Activated CD4-positive, alpha-beta T cell treated with anti-CD3 and anti-CD28 coated beads, Interleukin-2, amount 10 ng/mL, durations not matched to agents 7 days and 5 days (primary cell): ENCODE measurements around the gene ZNFX1. TPM values are rescaled to one million over a fixed set of nuclear protein-coding genes. Genes with fewer than 3 reads are reported as not detected.

Experiments used
- CTCF ChIA-PET: fragments of 350-600 bp; sonication (Branson Sonifier 250); formaldehyde crosslinking; loops from one replicate; lab custom pipeline; 2021; ENCODE audit warnings: antibody characterized with exemption; lab: Charles Lee
- POLR2A ChIA-PET: fragments of 350-600 bp; sonication (Branson Sonifier 250); formaldehyde crosslinking; loops from one replicate; lab custom pipeline; 2021; ENCODE audit warnings: antibody characterized with exemption; lab: Charles Lee
- DNase-seq: peaks from one replicate; pipeline ENCODE4 v3.0.0-alpha.2; 2020
- H3K27ac Mint-ChIP-seq: one replicate; pipeline ENCODE4 v1.8.0; 2021; ENCODE audit warnings: mild to moderate bottlenecking, moderate library complexity, mixed read lengths
- H3K27me3 Mint-ChIP-seq: one replicate; pipeline ENCODE4 v1.8.0; 2021; ENCODE audit warnings: mixed read lengths
- H3K36me3 Mint-ChIP-seq: one replicate; pipeline ENCODE4 v1.8.0; 2021; ENCODE audit warnings: low read depth, mixed read lengths
- H3K4me1 Mint-ChIP-seq: one replicate; pipeline ENCODE4 v1.8.0; 2021; ENCODE audit warnings: mixed read lengths
- H3K4me3 Mint-ChIP-seq: one replicate; pipeline ENCODE4 v1.8.0; 2021; ENCODE audit warnings: mild to moderate bottlenecking, moderate library complexity, mixed read lengths
- H3K9me3 Mint-ChIP-seq: one replicate; pipeline ENCODE4 v1.8.0; 2021; ENCODE audit warnings: mixed read lengths
- total RNA-seq, 2 experiments: library from RNA; stranded (reverse); gene quantifications; one replicate each; pipeline ENCODE4 v1.2.3, GENCODE V29; 2021

Gene ZNFX1
- total RNA-seq, 2 experiments from 2014 or later: 79.7 to 85.3 TPM

DNA sequence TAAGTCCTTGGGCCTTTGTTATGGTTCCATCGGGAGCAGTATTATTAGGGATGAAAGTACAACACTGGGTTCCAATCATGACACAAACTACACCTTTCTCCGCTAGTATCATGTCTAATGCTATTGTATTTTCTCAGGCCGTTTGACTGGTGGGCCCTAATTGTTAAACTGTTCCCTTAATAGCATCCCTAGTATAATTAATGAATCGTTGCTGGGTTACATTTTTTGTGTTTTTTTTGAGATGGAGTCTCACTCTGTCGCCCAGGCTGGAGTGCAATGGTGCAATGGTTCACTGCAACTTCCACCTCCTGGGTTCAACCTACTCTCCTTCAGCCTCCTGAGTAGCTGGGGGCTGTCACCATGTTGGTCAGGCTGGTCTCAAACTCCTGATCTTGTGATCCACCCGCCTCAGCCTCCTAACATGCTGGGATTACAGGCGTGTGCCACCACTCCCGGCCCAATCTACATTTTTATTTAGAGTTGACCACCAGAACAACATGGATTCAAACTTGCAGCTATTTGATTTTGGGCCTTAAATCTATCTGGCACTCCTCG, 4.1 kb upstream of the ZNFX1 start:
- DNase-seq: no peak
- peaks cover 63% of the 10 kb centered on the region for H3K9me3 Mint-ChIP-seq
- peak overlapping the region; percentile 74 for H3K27ac Mint-ChIP-seq
- no peaks in the 10 kb centered on the region for H3K27me3 Mint-ChIP-seq
- ChIA-PET CTCF (interaction anchor here (1.6 to 1.7 kb wide), 2 partner anchors 9 to 13 kb away, joined by 5 to 6 read pairs; no protein-coding TSS in a partner anchor), POLR2A (no interaction called here)
- H3K4me3 Mint-ChIP-seq: peak overlapping the region; percentile 98
- peaks cover 80% of the 10 kb centered on the region for H3K4me1 Mint-ChIP-seq
- peaks cover 87% of the 10 kb centered on the region for H3K36me3 Mint-ChIP-seq

DNA sequence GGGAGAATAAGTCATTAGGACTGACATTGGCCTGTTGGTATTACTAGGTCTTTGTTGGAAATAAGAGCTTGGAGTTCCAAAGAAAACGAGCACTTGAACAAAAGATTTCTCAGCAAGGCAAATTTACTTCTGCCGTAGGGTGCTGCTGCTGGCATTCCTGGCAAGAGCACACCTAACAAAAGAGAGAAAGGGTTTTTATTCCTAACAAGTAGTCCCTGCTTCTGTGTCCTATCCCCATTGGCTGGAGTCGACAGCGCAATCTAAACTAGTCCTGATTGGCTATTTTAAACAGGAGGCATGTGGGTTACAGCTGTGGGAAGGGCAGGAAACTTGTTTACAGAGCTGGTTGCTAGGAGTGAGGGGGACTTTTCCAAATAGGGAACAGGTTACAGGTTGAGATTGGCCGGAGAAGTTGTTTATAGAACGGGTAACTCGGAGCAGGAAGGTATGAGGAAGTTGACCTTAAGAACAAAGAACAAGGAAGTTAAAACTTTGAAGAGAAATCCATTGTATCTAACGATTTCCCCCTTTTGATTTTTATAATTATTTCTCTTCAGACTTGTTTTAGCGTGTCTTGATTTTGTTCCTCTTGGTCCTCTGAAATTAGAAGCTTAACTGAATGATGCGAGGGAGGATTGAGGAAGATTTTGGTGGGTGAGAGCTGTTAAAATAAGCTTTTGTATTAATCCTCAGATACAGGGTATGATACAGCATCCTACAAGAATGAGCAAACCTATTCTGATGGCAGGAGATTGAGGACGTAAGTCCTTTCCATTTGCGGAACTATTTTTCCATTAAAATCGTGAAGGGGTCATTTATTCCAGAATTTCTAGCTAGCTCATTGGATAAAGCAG, 3.4 kb upstream of the ZNFX1 start:
- ChIA-PET POLR2A (no interaction called here), CTCF (interaction anchor here (1.3 to 1.7 kb wide), 3 partner anchors 10 to 14 kb away, joined by 5 to 6 read pairs (median 5); no protein-coding TSS in a partner anchor)
- H3K9me3 Mint-ChIP-seq: peaks cover 57% of the 10 kb centered on the region
- DNase-seq: no peak
- peak overlapping the region; percentile 98 for H3K4me3 Mint-ChIP-seq
- no peaks in the 10 kb centered on the region for H3K27me3 Mint-ChIP-seq
- H3K36me3 Mint-ChIP-seq: peaks cover 87% of the 10 kb centered on the region
- peak overlapping the region; percentile 96 for H3K27ac Mint-ChIP-seq
- H3K4me1 Mint-ChIP-seq: peaks cover 76% of the 10 kb centered on the region

DNA sequence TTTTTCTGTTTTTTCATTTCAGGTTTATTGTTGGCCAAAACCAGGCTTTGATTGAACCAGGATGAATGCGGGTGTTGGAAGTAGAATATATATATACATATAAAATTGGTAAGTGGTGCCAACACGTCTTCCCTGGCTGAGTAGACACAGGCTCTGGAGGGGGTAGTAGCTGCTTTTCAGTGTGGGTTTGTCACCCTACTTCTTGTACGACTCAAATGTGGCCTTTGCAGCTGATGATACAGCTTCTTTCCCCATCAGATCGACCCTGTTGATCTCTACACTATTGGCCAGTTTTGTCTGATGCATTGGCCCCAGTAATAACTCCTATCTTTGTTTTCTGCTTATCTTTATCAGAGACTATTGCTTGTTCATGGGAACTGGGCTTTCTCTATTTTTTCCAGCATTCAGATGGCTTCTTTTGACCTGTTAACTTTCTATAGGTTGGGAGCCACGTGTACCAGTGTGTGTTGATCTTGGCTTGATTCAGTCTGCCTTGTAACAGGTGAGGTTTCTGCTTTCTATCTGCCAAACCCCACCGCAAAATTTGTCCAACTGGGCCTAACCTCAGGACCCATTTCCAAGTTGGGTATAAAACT, 2.7 kb upstream of the ZNFX1 start:
- peaks cover 50% of the 10 kb centered on the region for H3K9me3 Mint-ChIP-seq
- no peaks in the 10 kb centered on the region for H3K27me3 Mint-ChIP-seq
- peaks cover 85% of the 10 kb centered on the region for H3K36me3 Mint-ChIP-seq
- H3K27ac Mint-ChIP-seq: peak overlapping the region; percentile 96
- POLR2A ChIA-PET: no interaction called here
- DNase-seq: no peak
- H3K4me1 Mint-ChIP-seq: peaks cover 75% of the 10 kb centered on the region
- CTCF ChIA-PET: interaction anchor here (1.3 to 1.6 kb wide), 2 partner anchors 13 to 14 kb away, joined by 5 to 6 read pairs; no protein-coding TSS in a partner anchor
- peak overlapping the region; percentile 98 for H3K4me3 Mint-ChIP-seq

DNA sequence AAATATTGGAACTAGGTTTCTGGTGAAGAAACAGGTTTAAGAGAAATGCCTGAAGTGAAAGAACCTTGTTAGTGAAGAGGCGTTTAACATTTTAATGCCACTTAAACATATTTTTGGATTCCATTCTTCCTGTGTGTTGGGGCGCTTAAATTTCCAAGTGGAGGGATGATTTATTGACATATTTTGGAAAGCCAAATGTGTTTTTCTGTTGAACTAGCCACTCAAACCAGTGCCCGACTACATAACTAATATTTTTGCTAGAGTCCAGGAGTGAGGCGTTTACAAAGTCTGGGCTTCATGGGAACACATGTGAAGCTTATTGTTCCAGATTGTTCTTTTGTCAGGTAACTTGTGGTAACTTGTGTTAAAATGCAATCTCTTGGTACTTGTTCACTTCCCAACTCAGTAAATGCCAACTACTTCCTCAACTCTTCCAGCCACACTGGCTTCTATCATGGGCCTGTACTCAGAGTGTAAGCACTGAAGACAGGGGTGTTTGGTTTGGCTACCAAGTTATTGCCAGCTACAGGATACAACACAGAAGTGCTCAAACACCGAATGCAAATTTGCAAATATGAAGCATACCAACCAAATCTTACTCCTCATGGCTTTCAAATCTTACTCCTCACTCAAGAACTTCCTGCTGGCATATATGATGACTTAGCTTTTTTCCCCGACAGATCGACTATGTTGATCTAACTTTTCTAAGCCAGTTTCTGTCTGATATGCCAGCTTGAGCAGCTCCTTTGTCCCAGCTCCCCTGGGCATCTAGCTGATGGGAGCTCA, 2.0 kb upstream of the ZNFX1 start:
- Mint-ChIP-seq H3K4me3 (peak overlapping the region; percentile 98), H3K9me3 (peaks cover 44% of the 10 kb centered on the region), H3K27ac (peak overlapping the region; percentile 96), H3K36me3 (peaks cover 84% of the 10 kb centered on the region), H3K27me3 (no peaks in the 10 kb centered on the region), H3K4me1 (peaks cover 75% of the 10 kb centered on the region)
- DNase-seq: no peak
- CTCF ChIA-PET: interaction anchor here (1.3 kb wide), 1 partner anchor 13 kb away, joined by 5 read pairs; no protein-coding TSS in a partner anchor
- POLR2A ChIA-PET: no interaction called here

DNA sequence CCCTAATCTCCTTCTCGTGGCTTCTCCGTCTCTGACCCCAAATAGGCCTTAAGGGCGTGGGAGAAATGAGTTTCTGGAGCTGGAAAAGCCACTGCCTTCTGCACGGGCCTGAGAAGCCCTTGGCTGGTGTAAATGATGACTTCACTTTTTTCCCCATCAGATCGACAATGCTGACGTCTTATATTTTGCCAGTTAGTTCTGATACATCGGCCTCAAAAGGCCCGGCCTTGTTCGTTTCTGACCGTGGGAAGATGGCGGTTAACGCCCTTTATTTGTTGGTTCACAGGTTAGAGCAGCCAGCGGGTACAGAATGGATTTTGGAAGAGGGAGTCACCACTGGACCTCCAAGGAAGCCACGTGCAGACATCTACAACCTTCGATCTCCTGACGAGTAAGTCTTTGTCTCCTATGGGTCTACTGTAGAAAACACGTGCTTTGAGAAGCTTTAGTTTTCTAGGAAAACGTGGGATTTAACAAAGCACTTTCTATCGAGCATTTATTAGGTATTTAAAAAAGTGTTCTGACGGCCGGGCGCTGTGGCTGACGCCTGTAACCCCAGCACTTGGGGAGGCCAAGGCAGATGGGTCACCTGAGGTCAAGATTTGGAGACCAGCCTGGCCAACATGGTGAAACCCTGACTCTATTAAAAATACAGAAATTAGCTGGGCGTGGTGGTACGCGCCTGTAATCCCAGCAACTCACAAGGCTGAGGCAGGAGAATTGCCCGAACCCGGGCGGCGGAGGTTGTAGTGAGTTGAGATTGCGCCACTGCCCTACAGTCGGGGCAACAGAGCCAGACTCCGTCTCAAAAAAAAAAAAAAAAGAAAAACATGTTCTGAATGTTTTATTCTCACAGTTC, 1.2 kb upstream of the ZNFX1 start:
- POLR2A ChIA-PET: interaction anchor here (0.6 kb wide), 1 partner anchor 605 kb away, joined by 3 read pairs; no protein-coding TSS in a partner anchor
- Mint-ChIP-seq H3K27me3 (no peaks in the 10 kb centered on the region), H3K36me3 (peaks cover 78% of the 10 kb centered on the region), H3K4me3 (peak overlapping the region; percentile 98), H3K9me3 (peaks cover 39% of the 10 kb centered on the region), H3K4me1 (peaks cover 69% of the 10 kb centered on the region), H3K27ac (peak overlapping the region; percentile 96)
- peak; percentile 30 for DNase-seq
- CTCF ChIA-PET: no interaction called here

DNA sequence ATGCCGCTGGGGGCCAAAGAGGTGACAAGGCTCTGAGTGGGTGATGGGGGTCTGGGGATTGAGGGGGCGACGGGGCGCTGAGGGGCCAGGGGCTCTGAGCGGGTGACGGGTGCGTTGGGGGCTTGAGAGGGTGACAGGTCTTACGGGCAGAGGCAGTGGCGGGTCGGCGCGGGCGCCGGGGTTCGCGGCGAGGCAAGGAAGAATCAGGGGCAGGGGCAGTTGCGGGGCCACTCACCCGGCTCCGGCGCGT, 146 bp downstream of the ZNFX1 start:
- peaks cover 27% of the 10 kb centered on the region for H3K9me3 Mint-ChIP-seq
- peaks cover 67% of the 10 kb centered on the region for H3K4me1 Mint-ChIP-seq
- DNase-seq: no peak
- ChIA-PET CTCF (no interaction called here), POLR2A (no interaction called here)
- H3K4me3 Mint-ChIP-seq: peak overlapping the region; percentile 98
- peaks cover 72% of the 10 kb centered on the region for H3K36me3 Mint-ChIP-seq
- H3K27ac Mint-ChIP-seq: peak overlapping the region; percentile 96
- no peaks in the 10 kb centered on the region for H3K27me3 Mint-ChIP-seq

DNA sequence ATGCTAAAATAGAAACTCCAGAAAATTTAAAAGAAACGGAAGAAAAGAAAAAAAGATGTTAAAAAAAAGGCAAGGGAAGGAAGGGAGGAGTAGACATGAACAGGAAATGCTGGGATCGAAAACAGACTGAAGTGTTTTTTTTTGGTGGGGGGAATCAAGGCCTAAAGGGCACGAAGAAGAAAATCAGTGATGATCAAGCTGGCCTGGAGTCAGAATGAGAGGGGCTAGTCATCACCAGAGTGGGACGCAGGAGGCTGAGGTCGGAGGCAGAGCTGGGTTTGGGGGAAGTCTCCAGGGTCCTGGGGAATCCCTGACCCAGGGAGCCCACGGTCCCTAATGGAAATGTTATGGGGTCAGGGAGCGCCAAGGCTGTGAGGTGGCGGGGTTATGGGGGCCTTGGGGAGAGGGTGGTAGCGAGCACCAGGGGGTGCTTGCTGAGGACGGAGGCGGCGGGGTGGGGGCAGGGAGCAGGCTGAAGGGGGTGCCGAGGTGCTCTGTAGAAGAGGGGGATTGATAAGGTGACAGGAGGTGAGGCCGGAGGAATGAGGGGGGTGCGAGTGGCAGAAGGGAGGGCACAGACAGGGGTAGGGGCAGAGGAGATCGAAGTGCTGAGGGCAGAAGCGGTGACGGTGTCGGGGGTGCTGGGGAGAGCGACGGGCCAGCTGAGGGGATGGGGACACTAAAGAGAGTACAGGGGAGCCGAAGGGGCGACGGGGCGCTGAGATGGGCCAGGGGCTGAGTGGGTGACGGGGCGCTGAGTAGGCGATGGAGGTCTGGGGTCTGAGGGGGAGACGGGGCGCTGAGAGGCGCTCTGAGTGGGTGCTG, 684 bp downstream of the ZNFX1 start:
- Mint-ChIP-seq H3K9me3 (peaks cover 22% of the 10 kb centered on the region), H3K4me1 (peaks cover 65% of the 10 kb centered on the region), H3K4me3 (peak overlapping the region; percentile 98), H3K27me3 (no peaks in the 10 kb centered on the region), H3K36me3 (peaks cover 72% of the 10 kb centered on the region), H3K27ac (peak overlapping the region; percentile 96)
- POLR2A ChIA-PET: interaction anchor here (0.7 kb wide), 1 partner anchor 98 kb away, joined by 3 read pairs; no protein-coding TSS in a partner anchor
- peak; percentile 29 for DNase-seq
- CTCF ChIA-PET: interaction anchor here (1.2 to 2.1 kb wide), 2 partner anchors 23 to 44 kb away, joined by 4 to 9 read pairs; no protein-coding TSS in a partner anchor

DNA sequence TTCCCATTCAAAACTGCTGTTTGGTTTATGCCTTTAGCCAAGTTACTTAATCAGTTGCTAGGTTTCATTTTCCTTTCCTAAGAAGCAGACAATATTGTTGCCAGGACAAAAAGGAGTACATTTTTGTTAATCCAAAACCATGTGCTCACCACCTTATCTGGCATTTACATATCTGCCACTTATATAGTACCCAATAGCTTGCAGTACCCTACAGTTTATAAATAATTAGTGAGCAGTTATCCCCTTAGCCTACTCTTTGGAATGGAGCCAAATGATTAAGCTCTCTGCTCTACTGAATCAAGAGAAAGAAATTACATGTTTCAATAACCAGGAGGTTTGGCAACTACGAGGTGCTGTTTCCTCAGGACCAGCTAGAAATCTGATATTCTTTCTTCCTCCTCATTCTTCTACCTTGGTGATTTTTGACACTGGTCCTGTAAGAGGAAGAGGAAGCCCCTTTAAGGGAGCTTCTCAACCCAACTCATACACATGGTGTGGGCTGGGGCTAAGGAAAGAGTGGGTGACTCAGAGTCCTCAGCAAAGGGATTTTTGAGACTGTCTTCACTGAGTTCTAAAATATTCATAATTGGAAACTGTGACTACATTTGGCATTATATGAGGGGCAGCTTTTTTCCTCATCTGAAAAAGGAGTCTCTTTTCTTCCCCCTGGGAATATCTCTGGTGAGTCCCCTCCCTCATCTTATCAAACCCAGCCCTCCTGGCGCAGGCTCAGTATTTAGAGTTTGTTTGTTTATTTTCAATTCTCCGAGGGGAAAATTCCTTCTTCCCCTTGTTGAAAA, 1.5 kb downstream of the ZNFX1 start:
- peaks cover 15% of the 10 kb centered on the region for H3K9me3 Mint-ChIP-seq
- CTCF ChIA-PET: interaction anchor here (1.2 to 2.1 kb wide), 2 partner anchors 22 to 45 kb away, joined by 4 to 9 read pairs; no protein-coding TSS in a partner anchor
- POLR2A ChIA-PET: interaction anchor here (0.7 kb wide), 1 partner anchor 98 kb away, joined by 3 read pairs; no protein-coding TSS in a partner anchor
- no peaks in the 10 kb centered on the region for H3K27me3 Mint-ChIP-seq
- peaks cover 64% of the 10 kb centered on the region for H3K4me1 Mint-ChIP-seq
- H3K27ac Mint-ChIP-seq: peak overlapping the region; percentile 96
- H3K36me3 Mint-ChIP-seq: peaks cover 72% of the 10 kb centered on the region
- H3K4me3 Mint-ChIP-seq: peak overlapping the region; percentile 98
- DNase-seq: peak; percentile 33

DNA sequence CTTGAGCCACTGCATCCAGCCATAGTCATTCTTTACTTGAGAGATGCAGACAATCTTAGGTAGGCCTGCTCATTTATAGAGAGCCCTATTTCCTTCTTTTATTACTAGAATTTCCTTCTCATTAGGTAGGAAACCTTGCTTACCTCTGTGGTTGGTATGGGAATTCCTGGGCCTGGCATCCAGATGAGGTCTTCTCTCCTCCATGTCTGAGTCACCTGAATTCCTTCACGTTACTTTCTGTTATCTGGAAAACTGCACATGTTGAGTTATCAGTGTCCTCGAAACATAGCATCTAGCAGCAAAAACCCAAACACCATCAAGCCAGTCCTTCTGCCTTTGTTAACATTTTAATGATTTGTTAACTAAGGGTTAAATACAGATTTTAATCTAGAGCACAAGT, 2.2 kb downstream of the ZNFX1 start:
- Mint-ChIP-seq H3K27me3 (no peaks in the 10 kb centered on the region), H3K4me1 (peaks cover 64% of the 10 kb centered on the region), H3K9me3 (peaks cover 8% of the 10 kb centered on the region), H3K4me3 (peak overlapping the region; percentile 98), H3K36me3 (peaks cover 72% of the 10 kb centered on the region), H3K27ac (peak overlapping the region; percentile 96)
- CTCF ChIA-PET: interaction anchor here (1.2 to 2.1 kb wide), 2 partner anchors 22 to 46 kb away, joined by 4 to 9 read pairs; no protein-coding TSS in a partner anchor
- DNase-seq: no peak
- POLR2A ChIA-PET: no interaction called here

DNA sequence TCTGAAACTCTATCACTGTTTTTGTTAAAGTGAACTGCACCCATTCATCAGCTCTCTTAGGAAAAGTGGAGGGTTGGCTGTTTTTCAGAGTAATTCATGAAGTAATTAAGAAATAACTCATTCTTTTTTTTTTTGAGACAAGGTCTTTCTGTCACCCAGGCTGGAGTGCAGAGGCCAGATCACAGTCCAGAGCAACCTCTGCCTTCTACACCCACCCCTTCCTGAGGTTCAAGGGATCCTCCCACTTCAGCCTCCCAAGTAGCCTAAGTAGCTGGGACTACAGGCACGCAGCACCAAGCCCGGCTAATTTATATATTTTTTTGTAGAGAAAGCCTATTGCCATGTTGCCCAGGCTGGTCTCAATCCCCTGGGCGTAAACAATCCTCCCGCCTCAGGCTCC, 2.6 kb downstream of the ZNFX1 start:
- Mint-ChIP-seq H3K27ac (peak overlapping the region; percentile 96), H3K4me3 (peak overlapping the region; percentile 98), H3K36me3 (peaks cover 72% of the 10 kb centered on the region), H3K27me3 (no peaks in the 10 kb centered on the region), H3K4me1 (peaks cover 65% of the 10 kb centered on the region), H3K9me3 (peaks cover 4% of the 10 kb centered on the region)
- no peak for DNase-seq
- CTCF ChIA-PET: interaction anchor here (0.6 to 2.1 kb wide), 2 partner anchors 21 to 1687 kb away, joined by 4 to 9 read pairs; no protein-coding TSS in a partner anchor
- POLR2A ChIA-PET: interaction anchor here (0.6 kb wide), 1 partner anchor 57 kb away, joined by 6 read pairs; no protein-coding TSS in a partner anchor
